CD4-positive, alpha-beta T cell treated with Interleukin-15 for 4 hours (primary cell): ENCODE measurements around the gene GRHPR.
"Not testable (repeated sequence)": the region's sequence is repeated elsewhere in the genome, so short reads cannot be mapped to it uniquely, and the experiment has no call there.

Experiments
- DNase-seq: peaks from one replicate; pipeline ENCODE4 v3.0.0-alpha.2; 2020; ENCODE audit warnings: low spot score

The GRHPR gene

GRCh38 chr9:37449862-37450632, 27.6 kb downstream of the GRHPR start:
- no peak for DNase-seq

- no peak for DNase-seq
Measured at GRCh38 chr9:37451628-37452027, 29.1 kb downstream of the GRHPR start.

GRCh38 chr9:37452611-37453010, 30.1 kb downstream of the GRHPR start:
- DNase-seq, result no peak

GRCh38 chr9:37453827-37454226, 31.3 kb downstream of the GRHPR start:
- DNase-seq, result no peak

- no peak for DNase-seq
Measured at GRCh38 chr9:37454238-37454637, 31.7 kb downstream of the GRHPR start.

- DNase-seq, result no peak
Measured at GRCh38 chr9:37455884-37456647, 33.6 kb downstream of the GRHPR start.

- DNase-seq, result peak; percentile 6
Measured at GRCh38 chr9:37456817-37457216, 34.3 kb downstream of the GRHPR start.

GRCh38 chr9:37464006-37464405, 41.5 kb downstream of the GRHPR start:
- no peak for DNase-seq

GRCh38 chr9:37464426-37465248, 42.1 kb downstream of the GRHPR start:
- peak; percentile 57 for DNase-seq

GRCh38 chr9:37465249-37466036, 42.9 kb downstream of the GRHPR start, which contains the start of gene ZBTB5:
Gene ZBTB5 (minus strand): TSS chr9:37465450. CDS start chr9:37442551, 22,899 bp downstream.
- DNase-seq, result peak; percentile 99

GRCh38 chr9:37466037-37466709, 43.7 kb downstream of the GRHPR start:
- DNase-seq, result no peak

- DNase-seq, result not testable (repeated sequence)
Measured at GRCh38 chr9:37467530-37467929, 45.0 kb downstream of the GRHPR start.

- no peak for DNase-seq
Measured at GRCh38 chr9:37468620-37469019, 46.1 kb downstream of the GRHPR start.

GRCh38 chr9:37471942-37472684, 49.6 kb downstream of the GRHPR start:
- DNase-seq, result no peak

- not testable (repeated sequence) for DNase-seq
Measured at GRCh38 chr9:37473982-37474381, 51.5 kb downstream of the GRHPR start.

- no peak for DNase-seq
Measured at GRCh38 chr9:37474438-37474837, 51.9 kb downstream of the GRHPR start.

- DNase-seq, result no peak
Measured at GRCh38 chr9:37476930-37477329, 54.4 kb downstream of the GRHPR start.

- DNase-seq, result not testable (repeated sequence)
Measured at GRCh38 chr9:37477443-37477842, 54.9 kb downstream of the GRHPR start.

- DNase-seq, result not testable (repeated sequence)
Measured at GRCh38 chr9:37477987-37478619, 55.6 kb downstream of the GRHPR start.

GRCh38 chr9:37480759-37481158, 58.3 kb downstream of the GRHPR start:
- no peak for DNase-seq
